OCI-LY7 (cell line): ENCODE results near the gene CSHL1. TPM values are rescaled to one million over a fixed set of nuclear protein-coding genes. Genes with fewer than 3 reads are reported as not detected.

Source experiments
- BruUV-seq: library from RNA; stranded (reverse); fragments of 400-500 nt; replicated peaks from 2 replicates; lab custom pipeline; 2021; lab: Mats Ljungman, UMichigan
- CTCF ChIA-PET: fragments of 300-600 bp; sonication (Branson Sonifier 250); formaldehyde crosslinking; loops from one replicate; lab custom pipeline; 2022; ENCODE audit warnings: antibody characterized with exemption; ENCODE audit not compliant: unreplicated experiment; lab: Charles Lee
- POLR2A ChIA-PET: fragments of 300-600 bp; sonication (Branson Sonifier 250); formaldehyde crosslinking; loops from one replicate; lab custom pipeline; 2022; ENCODE audit warnings: antibody characterized with exemption; lab: Charles Lee
- DNase-seq: peaks from one replicate; pipeline ENCODE4 v3.0.0-alpha.2; 2015; ENCODE audit warnings: low spot score
- H2AFZ ChIP-seq: fragments of 200-600 bp; sonication (generic), shearing (Covaris generic); 2 replicates; pipeline ENCODE4 v1.6.1; 2014; ENCODE audit warnings: mild to moderate bottlenecking, antibody characterized with exemption, low read length, moderate library complexity
- H3K27ac ChIP-seq: fragments of 200-600 bp; sonication (generic); 2 replicates; pipeline ENCODE4 v1.5.1; 2014; ENCODE audit warnings: mixed run types, low read depth, mild to moderate bottlenecking, moderate library complexity, low read length, inconsistent platforms; ENCODE audit not compliant: poor library complexity, severe bottlenecking
- H3K36me3 ChIP-seq: fragments of 200-600 bp; sonication (generic); 2 replicates; pipeline ENCODE4 v1.6.1; 2014; ENCODE audit warnings: mild to moderate bottlenecking, antibody characterized with exemption, low read length, moderate library complexity, mixed read lengths; ENCODE audit not compliant: insufficient read depth
- H3K4me1 ChIP-seq: fragments of 200-600 bp; sonication (generic); 2 replicates; pipeline ENCODE4 v1.5.1; 2014; ENCODE audit warnings: mild to moderate bottlenecking, low read length; ENCODE audit not compliant: insufficient read depth, poor library complexity, severe bottlenecking
- H3K4me2 ChIP-seq: fragments of 200-600 bp; sonication (generic); 2 replicates; pipeline ENCODE4 v1.6.1; 2014; ENCODE audit warnings: mild to moderate bottlenecking, low read length
- H3K4me3 ChIP-seq: fragments of 200-600 bp; sonication (generic); 2 replicates; pipeline ENCODE4 v1.5.1; 2014; ENCODE audit warnings: mild to moderate bottlenecking, low read depth, low read length; ENCODE audit not compliant: poor library complexity, severe bottlenecking
- H3K79me2 ChIP-seq: fragments of 200-600 bp; sonication (generic); 2 replicates; pipeline ENCODE4 v1.6.1; 2016; ENCODE audit warnings: low read depth, mild to moderate bottlenecking, low read length, moderate library complexity, mixed read lengths; ENCODE audit not compliant: insufficient read depth
- H3K9me2 ChIP-seq: fragments of 200-600 bp; sonication (generic); 2 replicates; pipeline ENCODE4 v1.6.1; 2016; ENCODE audit warnings: mild to moderate bottlenecking, low read length, mixed read lengths; ENCODE audit not compliant: insufficient read depth
- H3K9me3 ChIP-seq: fragments of 200-600 bp; sonication (generic); 2 replicates; pipeline ENCODE4 v1.6.1; 2014; ENCODE audit warnings: mild to moderate bottlenecking, mixed run types, low read length, mixed read lengths
- H4K20me1 ChIP-seq: fragments of 200-600 bp; sonication (generic); 2 replicates; pipeline ENCODE4 v1.6.1; 2014; ENCODE audit warnings: mild to moderate bottlenecking, antibody characterized with exemption, low read length, moderate library complexity, mixed read lengths; ENCODE audit not compliant: insufficient read depth
- EZH2phosphoT487 ChIP-seq: fragments of 200-600 bp; sonication (generic); IDR thresholded peaks from 2 replicates; pipeline ENCODE4 v1.6.1; 2018; ENCODE audit warnings: low read depth, borderline replicate concordance, mild to moderate bottlenecking, mixed run types, antibody characterized with exemption, low read length, moderate library complexity, mixed read lengths
- intact Hi-C: fragments of 100-400 bp; cut with micrococcal nuclease; formaldehyde crosslinking; loops from one replicate; pipeline ENCODE4 v1.10.0; 2022; ENCODE audit not compliant: unreplicated experiment
- total RNA-seq, 2 experiments: library from RNA; depleted of rRNA in 1 of 2; stranded (reverse); fragments of >200 nt in 1 of 2; shearing (Covaris generic) in 1 of 2; gene quantifications; 2 replicates each; pipeline ENCODE4 v1.2.3, GENCODE V29; 2014 to 2022
- TF ChIP-seq, protein P1 (sequence below): fragments of 200-600 bp; sonication (generic); conservative IDR thresholded peaks from 2 replicates; pipeline ENCODE4 v1.5.1; 2014; ENCODE audit warnings: mild to moderate bottlenecking, antibody characterized with exemption, low read length, moderate library complexity, mixed read lengths

CSHL1 gene
- total RNA-seq, 2 experiments from 2014 or later: not detected

DNA sequence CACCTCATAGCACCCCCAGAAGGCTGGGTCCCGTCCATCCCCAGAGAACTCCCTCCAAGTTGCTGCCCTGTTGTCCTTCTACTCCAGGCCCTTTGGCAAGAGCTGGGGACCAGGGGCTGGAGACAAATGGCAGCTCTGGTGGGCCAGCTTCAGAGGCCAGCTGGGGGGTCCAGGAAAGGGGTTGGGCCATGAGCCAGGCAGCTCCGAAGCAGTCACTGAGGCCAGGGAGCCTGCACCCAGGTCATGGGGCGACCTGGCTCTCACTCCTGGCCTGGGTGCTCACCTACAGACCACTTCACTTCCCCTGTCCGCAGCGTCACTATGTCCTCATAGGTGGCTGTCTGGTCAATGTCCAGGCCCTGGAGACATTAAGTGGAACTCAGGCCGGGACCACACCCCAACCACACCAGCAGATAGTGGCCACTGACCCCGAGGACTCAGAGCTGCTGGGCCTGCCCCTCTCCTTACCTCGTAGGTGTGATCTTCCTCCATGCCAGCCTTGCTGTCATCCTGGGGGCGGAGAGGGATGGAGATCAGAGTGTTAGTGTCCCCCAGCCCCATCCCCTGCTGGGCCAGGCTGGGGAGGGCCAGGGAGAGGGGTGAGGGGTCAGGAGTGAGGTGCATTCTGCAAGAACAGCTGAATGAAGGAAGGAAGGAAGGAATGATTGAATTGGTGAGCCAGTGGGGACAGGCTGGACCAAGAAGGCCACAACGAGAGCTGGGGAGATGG is 18.1 kb upstream of the CSHL1 start:
- no peak for TF ChIP-seq EZH2phosphoT487
- TF ChIP-seq, protein P1, sequence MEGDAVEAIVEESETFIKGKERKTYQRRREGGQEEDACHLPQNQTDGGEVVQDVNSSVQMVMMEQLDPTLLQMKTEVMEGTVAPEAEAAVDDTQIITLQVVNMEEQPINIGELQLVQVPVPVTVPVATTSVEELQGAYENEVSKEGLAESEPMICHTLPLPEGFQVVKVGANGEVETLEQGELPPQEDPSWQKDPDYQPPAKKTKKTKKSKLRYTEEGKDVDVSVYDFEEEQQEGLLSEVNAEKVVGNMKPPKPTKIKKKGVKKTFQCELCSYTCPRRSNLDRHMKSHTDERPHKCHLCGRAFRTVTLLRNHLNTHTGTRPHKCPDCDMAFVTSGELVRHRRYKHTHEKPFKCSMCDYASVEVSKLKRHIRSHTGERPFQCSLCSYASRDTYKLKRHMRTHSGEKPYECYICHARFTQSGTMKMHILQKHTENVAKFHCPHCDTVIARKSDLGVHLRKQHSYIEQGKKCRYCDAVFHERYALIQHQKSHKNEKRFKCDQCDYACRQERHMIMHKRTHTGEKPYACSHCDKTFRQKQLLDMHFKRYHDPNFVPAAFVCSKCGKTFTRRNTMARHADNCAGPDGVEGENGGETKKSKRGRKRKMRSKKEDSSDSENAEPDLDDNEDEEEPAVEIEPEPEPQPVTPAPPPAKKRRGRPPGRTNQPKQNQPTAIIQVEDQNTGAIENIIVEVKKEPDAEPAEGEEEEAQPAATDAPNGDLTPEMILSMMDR: no peak
- ChIA-PET CTCF (interaction anchor here (0.7 to 1.9 kb wide), 3 partner anchors 9 to 17 kb away, joined by 3 to 9 read pairs (median 5); no protein-coding TSS in a partner anchor), POLR2A (interaction anchor here (0.5 to 1.2 kb wide), 3 partner anchors 10 to 295 kb away, joined by 3 to 6 read pairs (median 3); no protein-coding TSS in a partner anchor)
- Histone ChIP-seq H3K9me2 (no peaks in the 10 kb centered on the region), H3K4me3 (peak overlapping the region; percentile 98), H3K4me1 (peaks cover 75% of the 10 kb centered on the region), H3K4me2 (peak overlapping the region; percentile 95), H3K9me3 (no peaks in the 10 kb centered on the region), H4K20me1 (peaks cover 17% of the 10 kb centered on the region), H3K27ac (peak overlapping the region; percentile 99), H2AFZ (no peak overlapping the region), H3K79me2 (peaks cover 50% of the 10 kb centered on the region), H3K36me3 (peaks cover 56% of the 10 kb centered on the region)
- TSS peak; percentile 80 for BruUV-seq
- DNase-seq: no peak
- intact Hi-C loops: loop anchor here (1.0 to 5.0 kb wide), 2 partner anchors 10 to 568 kb away; partner anchors contain the start of gene POLG2

GRCh38 chr17:63928172-63928666 is 17.2 kb upstream of the CSHL1 start:
- POLR2A ChIA-PET: interaction anchor here (0.7 to 1.2 kb wide), 5 partner anchors 8 to 346 kb away, joined by 3 to 8 read pairs (median 4); partner anchors contain the start of gene ICAM2
- Histone ChIP-seq H3K36me3 (peaks cover 56% of the 10 kb centered on the region), H3K4me2 (peak overlapping the region; percentile 95)

More at GRCh38 chr17:63928172-63928666, 17.2 kb upstream of the CSHL1 start:
- intact Hi-C loops: loop anchor here (1.0 to 5.0 kb wide), 2 partner anchors 9 to 569 kb away; partner anchors contain the start of gene POLG2
- peak; percentile 65 for DNase-seq
- no peaks in the 10 kb centered on the region for H3K9me3 ChIP-seq
- H3K79me2 ChIP-seq: peaks cover 42% of the 10 kb centered on the region
- peak overlapping the region; percentile 98 for H3K4me3 ChIP-seq
- no peaks in the 10 kb centered on the region for H3K9me2 ChIP-seq
- CTCF ChIA-PET: interaction anchor here (0.6 to 1.9 kb wide), 5 partner anchors 9 to 515 kb away, joined by 3 to 8 read pairs (median 5); partner anchors contain the start of gene ICAM2
- H4K20me1 ChIP-seq: peaks cover 17% of the 10 kb centered on the region
- TF ChIP-seq, protein P1: no peak
- TF ChIP-seq EZH2phosphoT487: no peak
- H3K27ac ChIP-seq: peak overlapping the region; percentile 99
- peaks cover 75% of the 10 kb centered on the region for H3K4me1 ChIP-seq
- BruUV-seq: no TSS peak
- H2AFZ ChIP-seq: no peak overlapping the region
